SU-DHL-6 (cell line): Measurements from ENCODE around the gene ST6GALNAC3.
"Not testable (repeated sequence)": the region's sequence is repeated elsewhere in the genome, so short reads cannot be mapped to it uniquely, and the experiment has no call there.

Experiments
- H2AFZ ChIP-seq: fragments of 200-600 bp; sonication (generic); 2 replicates; pipeline ENCODE4 v1.6.1; 2014; ENCODE audit warnings: low read depth, mild to moderate bottlenecking, moderate library complexity, mixed read lengths, antibody characterized with exemption, low read length; ENCODE audit not compliant: severe bottlenecking
- H3F3A ChIP-seq: fragments of 200-600 bp; shearing (Covaris generic); 2 replicates; pipeline ENCODE4 v1.6.0; 2016; ENCODE audit warnings: antibody characterized with exemption, mild to moderate bottlenecking; ENCODE audit not compliant: insufficient read depth
- H3K27ac ChIP-seq: fragments of 200-600 bp; sonication (generic); 2 replicates; pipeline ENCODE4 v1.5.1; 2016; ENCODE audit warnings: low read depth, mild to moderate bottlenecking, low read length, moderate library complexity, mixed read lengths
- H3K27me3 ChIP-seq: fragments of 200-600 bp; sonication (generic), shearing (Covaris generic); 2 replicates; pipeline ENCODE4 v1.6.0; 2014; ENCODE audit warnings: mild to moderate bottlenecking, low read length
- H3K36me3 ChIP-seq: fragments of 200-600 bp; sonication (generic); 2 replicates; pipeline ENCODE4 v1.6.1; 2014; ENCODE audit warnings: mild to moderate bottlenecking, low read length, mixed read lengths
- H3K4me2 ChIP-seq: fragments of 300-600, 200-600 bp; shearing (Covaris generic), sonication (generic); 2 replicates; pipeline ENCODE4 v1.6.0; 2014; ENCODE audit warnings: low read length, low read depth, mild to moderate bottlenecking; ENCODE audit not compliant: poor library complexity, severe bottlenecking
- H3K4me3 ChIP-seq: fragments of 200-600 bp; sonication (generic); 2 replicates; pipeline ENCODE4 v1.5.1; 2014; ENCODE audit warnings: antibody characterized with exemption, low read length, mild to moderate bottlenecking, mixed read lengths; ENCODE audit not compliant: insufficient read depth, poor library complexity, severe bottlenecking
- H3K79me2 ChIP-seq: fragments of 200-600 bp; sonication (generic); 2 replicates; pipeline ENCODE4 v1.6.1; 2014; ENCODE audit warnings: mild to moderate bottlenecking, low read length, moderate library complexity; ENCODE audit not compliant: insufficient read depth
- H3K9ac ChIP-seq: fragments of 200-600 bp; sonication (generic); 2 replicates; pipeline ENCODE4 v1.7.0; 2014; ENCODE audit warnings: mild to moderate bottlenecking, low read length
- H3K9me2 ChIP-seq: fragments of 200-600 bp; sonication (generic); replicated peaks from 2 replicates; pipeline ENCODE4 v1.6.1; 2014; ENCODE audit warnings: low read length; ENCODE audit not compliant: insufficient read depth
- H3K9me3 ChIP-seq: fragments of 200-600 bp; sonication (generic); 2 replicates; pipeline ENCODE4 v1.6.1; 2014; ENCODE audit warnings: low read length, mixed read lengths; ENCODE audit not compliant: insufficient read depth
- H4K20me1 ChIP-seq: fragments of 200-600 bp; sonication (generic); 2 replicates; pipeline ENCODE4 v1.6.1; 2014; ENCODE audit warnings: low read depth, mild to moderate bottlenecking, antibody characterized with exemption, low read length, moderate library complexity, mixed read lengths
- EZH2phosphoT487 ChIP-seq: fragments of 200-600 bp; sonication (generic), shearing (Covaris generic); conservative IDR thresholded peaks from 2 replicates; pipeline ENCODE4 v1.6.1; 2018; ENCODE audit warnings: mild to moderate bottlenecking, antibody characterized with exemption, low read length, moderate library complexity, mixed read lengths
- TF ChIP-seq, protein P1 (sequence below): fragments of 200-600 bp; sonication (generic); IDR thresholded peaks from one replicate; pipeline ENCODE4 v1.5.1; 2017; ENCODE audit warnings: antibody characterized with exemption, mild to moderate bottlenecking, low read length, moderate library complexity; ENCODE audit not compliant: insufficient read depth, poor library complexity, severe bottlenecking

The ST6GALNAC3 gene

DNA sequence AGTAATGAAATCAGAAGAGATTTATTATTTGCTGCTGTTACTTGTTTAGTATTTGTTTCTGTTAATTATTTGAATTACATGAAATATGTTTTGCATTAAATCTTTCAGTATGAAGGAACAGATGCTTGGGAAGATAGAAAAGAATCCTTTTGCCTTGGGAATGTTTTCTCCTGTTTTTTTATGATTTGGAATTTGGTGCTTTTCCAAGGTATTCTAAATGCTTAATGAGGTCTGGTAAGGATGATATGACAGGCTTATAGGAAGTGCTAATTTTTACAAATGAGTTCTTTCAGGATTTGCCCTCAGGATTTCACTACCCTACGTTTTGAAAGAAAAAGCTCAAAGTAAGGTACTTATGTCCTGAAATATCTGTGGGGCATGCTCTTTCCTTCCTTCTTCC lies 25.6 kb upstream of the ST6GALNAC3 start:
- no peak overlapping the region for H3K4me2 ChIP-seq
- no peak overlapping the region for H3K4me3 ChIP-seq
- TF ChIP-seq, protein P1, sequence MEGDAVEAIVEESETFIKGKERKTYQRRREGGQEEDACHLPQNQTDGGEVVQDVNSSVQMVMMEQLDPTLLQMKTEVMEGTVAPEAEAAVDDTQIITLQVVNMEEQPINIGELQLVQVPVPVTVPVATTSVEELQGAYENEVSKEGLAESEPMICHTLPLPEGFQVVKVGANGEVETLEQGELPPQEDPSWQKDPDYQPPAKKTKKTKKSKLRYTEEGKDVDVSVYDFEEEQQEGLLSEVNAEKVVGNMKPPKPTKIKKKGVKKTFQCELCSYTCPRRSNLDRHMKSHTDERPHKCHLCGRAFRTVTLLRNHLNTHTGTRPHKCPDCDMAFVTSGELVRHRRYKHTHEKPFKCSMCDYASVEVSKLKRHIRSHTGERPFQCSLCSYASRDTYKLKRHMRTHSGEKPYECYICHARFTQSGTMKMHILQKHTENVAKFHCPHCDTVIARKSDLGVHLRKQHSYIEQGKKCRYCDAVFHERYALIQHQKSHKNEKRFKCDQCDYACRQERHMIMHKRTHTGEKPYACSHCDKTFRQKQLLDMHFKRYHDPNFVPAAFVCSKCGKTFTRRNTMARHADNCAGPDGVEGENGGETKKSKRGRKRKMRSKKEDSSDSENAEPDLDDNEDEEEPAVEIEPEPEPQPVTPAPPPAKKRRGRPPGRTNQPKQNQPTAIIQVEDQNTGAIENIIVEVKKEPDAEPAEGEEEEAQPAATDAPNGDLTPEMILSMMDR, result no peak
- no peak for TF ChIP-seq EZH2phosphoT487
- no peaks in the 10 kb centered on the region for H3K36me3 ChIP-seq
- H4K20me1 ChIP-seq, result no peaks in the 10 kb centered on the region
- no peaks in the 10 kb centered on the region for H3F3A ChIP-seq
- no peaks in the 10 kb centered on the region for H3K79me2 ChIP-seq
- H2AFZ ChIP-seq, result no peak overlapping the region
- H3K9me3 ChIP-seq, result no peaks in the 10 kb centered on the region
- no peak overlapping the region for H3K27ac ChIP-seq
- no peaks in the 10 kb centered on the region for H3K27me3 ChIP-seq
- H3K9ac ChIP-seq, result no peak overlapping the region
- no peaks in the 10 kb centered on the region for H3K9me2 ChIP-seq

DNA sequence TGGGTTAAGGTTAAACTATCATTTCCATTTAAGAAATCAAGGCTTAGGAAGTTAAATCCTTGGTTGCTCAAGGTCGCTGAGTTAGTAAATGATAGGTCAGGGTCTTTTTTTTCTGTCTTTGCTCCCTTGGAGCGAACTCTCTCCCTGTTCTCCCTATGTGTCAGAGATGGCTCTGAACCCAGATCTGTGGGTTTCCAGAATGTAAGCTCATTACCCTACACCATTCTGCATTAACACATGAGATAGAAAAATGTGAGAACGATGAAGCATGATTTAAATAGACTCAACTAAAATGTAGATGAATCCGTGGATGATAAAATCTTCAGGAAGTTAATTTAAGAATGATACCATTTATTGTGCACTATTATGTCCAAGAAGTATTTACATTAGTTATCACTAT lies 25.0 kb upstream of the ST6GALNAC3 start:
- Histone ChIP-seq H3K27ac (no peak overlapping the region), H4K20me1 (no peaks in the 10 kb centered on the region), H3K27me3 (no peaks in the 10 kb centered on the region), H3K4me3 (no peak overlapping the region), H3K9me3 (no peaks in the 10 kb centered on the region), H3K9me2 (no peaks in the 10 kb centered on the region), H3K9ac (no peak overlapping the region), H2AFZ (no peak overlapping the region), H3K4me2 (no peak overlapping the region), H3K79me2 (no peaks in the 10 kb centered on the region), H3K36me3 (no peaks in the 10 kb centered on the region), H3F3A (no peaks in the 10 kb centered on the region)
- no peak for TF ChIP-seq EZH2phosphoT487
- TF ChIP-seq, protein P1, result no peak

DNA sequence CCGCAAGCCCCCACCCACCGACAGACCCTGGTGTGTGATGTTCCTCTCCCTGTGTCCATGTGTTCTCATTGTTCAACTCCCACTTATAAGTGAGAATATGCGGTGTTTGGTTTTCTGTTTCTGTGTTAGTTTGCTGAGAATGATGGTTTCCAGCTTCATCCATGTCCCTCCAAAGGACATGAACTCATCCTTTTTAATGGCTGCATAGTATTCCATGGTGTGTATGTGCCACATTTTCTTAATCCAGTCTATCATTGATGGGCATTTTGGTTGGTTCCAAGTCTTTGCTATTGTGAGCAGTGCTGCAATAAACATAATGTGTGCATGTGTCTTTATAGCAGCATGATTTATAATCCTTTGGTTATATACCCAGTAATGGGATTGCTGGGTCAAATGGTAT lies 24.5 kb upstream of the ST6GALNAC3 start:
- H3K4me3 ChIP-seq, H4K20me1 ChIP-seq, H3F3A ChIP-seq, H2AFZ ChIP-seq, H3K4me2 ChIP-seq, H3K36me3 ChIP-seq, H3K9ac ChIP-seq, H3K9me3 ChIP-seq, H3K79me2 ChIP-seq, H3K9me2 ChIP-seq, H3K27ac ChIP-seq, H3K27me3 ChIP-seq: not testable (repeated sequence)

DNA sequence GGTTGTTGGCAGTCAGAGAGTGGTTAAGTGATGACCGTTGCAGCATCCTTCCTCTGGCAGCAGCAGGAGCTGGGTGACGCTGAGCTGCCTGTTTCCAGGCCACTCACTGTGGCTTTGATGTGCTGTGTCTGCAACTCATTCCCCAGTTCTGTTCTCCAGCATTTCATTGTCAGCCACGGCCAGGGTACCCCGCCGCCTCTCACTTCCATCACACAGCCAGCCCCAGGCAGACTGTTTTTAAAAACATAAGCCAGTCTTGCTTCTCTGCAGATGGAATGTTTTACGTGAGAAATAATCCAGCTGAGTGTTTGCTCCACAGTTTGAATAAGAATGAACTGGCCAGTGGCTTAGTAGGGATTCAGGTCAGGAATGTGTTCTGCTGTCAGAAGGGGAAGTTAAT lies 21.5 kb upstream of the ST6GALNAC3 start:
- TF ChIP-seq, protein P1, result no peak
- no peak for TF ChIP-seq EZH2phosphoT487
- Histone ChIP-seq H3K36me3 (no peaks in the 10 kb centered on the region), H3K4me3 (no peak overlapping the region), H3K27ac (no peak overlapping the region), H3K9me3 (no peaks in the 10 kb centered on the region), H3K9ac (no peak overlapping the region), H3K79me2 (no peaks in the 10 kb centered on the region), H3K4me2 (no peak overlapping the region), H4K20me1 (no peaks in the 10 kb centered on the region), H2AFZ (no peak overlapping the region), H3K9me2 (no peaks in the 10 kb centered on the region), H3K27me3 (no peaks in the 10 kb centered on the region), H3F3A (no peaks in the 10 kb centered on the region)
